ENCODE results near the gene GNG12. TPM values are rescaled to one million over a fixed set of nuclear protein-coding genes. Genes with fewer than 3 reads are reported as not detected.

Gene GNG12
- total and polyA plus RNA-seq, 8 donors: 21.7 to 189 (median 59.6) TPM

DNA sequence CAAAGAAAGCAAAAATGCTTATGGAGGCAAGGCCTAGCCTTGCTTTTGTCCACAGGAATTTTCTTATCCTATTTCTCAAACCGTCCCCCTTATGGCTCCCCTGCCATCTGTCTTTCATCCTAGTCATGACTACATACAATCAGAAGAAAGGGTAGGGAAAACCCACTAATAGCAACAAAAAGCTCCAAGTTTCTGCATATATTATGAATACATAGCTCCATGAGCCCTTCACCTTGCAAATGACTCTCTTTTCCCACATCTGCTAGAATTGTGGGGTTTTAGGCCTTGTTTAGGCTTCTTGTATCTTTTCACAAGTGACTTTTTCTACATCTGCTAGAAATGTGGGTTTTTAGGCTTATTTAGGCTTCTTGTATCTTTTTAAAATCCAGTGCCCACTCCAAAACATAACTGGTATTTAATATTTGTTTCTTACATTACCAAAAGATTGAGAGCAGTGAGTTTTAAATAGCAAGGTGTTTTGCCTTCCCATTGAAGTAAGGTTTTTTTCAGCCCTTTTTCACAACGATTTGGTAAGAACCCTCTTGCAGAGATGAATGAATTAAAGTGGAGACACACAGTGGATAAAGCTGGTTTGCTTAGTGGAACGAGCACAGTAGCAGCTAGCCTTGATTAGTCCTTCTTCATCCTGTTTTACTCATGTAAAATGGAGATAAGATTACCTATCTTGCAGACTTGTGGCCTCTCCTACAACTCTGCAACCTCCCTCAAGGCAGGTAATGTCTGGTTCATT lies 143.8 kb downstream of the GNG12 start:
- WGBS, 5 donors: 47 to 64% (median 58%) methylated on average over 3 of the region's 3 CpGs
- no peak for DNase-seq
- Histone ChIP-seq H3K27ac (peak overlapping the region in 3 of 5 donors; percentile 5 to 38 (median 28)), H3K36me3 (peaks cover 3 to 19% (median 16%) of the 10 kb centered on the region in 4 donors), H3K4me1 (peaks cover 8 to 37% (median 25%) of the 10 kb centered on the region in 4 donors), H3K4me3 (no peak overlapping the region), H3K27me3 (no peaks in the 10 kb centered on the region), H3K9me3 (no peaks in the 10 kb centered on the region)
- TF ChIP-seq POLR2AphosphoS5 (IDR thresholded peaks at IDR 0.05): peak in 1 of 3 donors; percentile 24
- no peak for TF ChIP-seq EP300 (IDR thresholded peaks at IDR 0.05)
- intact Hi-C loops (cut with DNase I; ENCODE audit: low total_unique reads): loop anchor here (10.0 kb wide), 1 partner anchor 125 kb away; no protein-coding TSS in a partner anchor

GRCh38 chr1:67688526-67689219 lies 144.6 kb downstream of the GNG12 start:
- peak overlapping the region in 1 of 4 donors; percentile 87 for H3K4me3 ChIP-seq
- intact Hi-C loops (cut with DNase I; ENCODE audit: low total_unique reads): loop anchor here (10.0 kb wide), 1 partner anchor 124 kb away; no protein-coding TSS in a partner anchor
- H3K4me1 ChIP-seq: peaks cover 12 to 45% (median 28%) of the 10 kb centered on the region in 4 donors
- no peaks in the 10 kb centered on the region for H3K9me3 ChIP-seq
- H3K36me3 ChIP-seq: peaks cover 3 to 19% (median 16%) of the 10 kb centered on the region in 4 donors
- no peaks in the 10 kb centered on the region for H3K27me3 ChIP-seq
- 48 to 65% (median 59%) methylated on average over 3 of the region's 3 CpGs for WGBS, 5 donors
- DNase-seq: no peak
- peak overlapping the region in 3 of 5 donors; percentile 18 to 38 (median 28) for H3K27ac ChIP-seq
- no peak for TF ChIP-seq POLR2A (IDR thresholded peaks at IDR 0.05)
- no peak for TF ChIP-seq POLR2AphosphoS5 (IDR thresholded peaks at IDR 0.05)
- TF ChIP-seq, protein P1, sequence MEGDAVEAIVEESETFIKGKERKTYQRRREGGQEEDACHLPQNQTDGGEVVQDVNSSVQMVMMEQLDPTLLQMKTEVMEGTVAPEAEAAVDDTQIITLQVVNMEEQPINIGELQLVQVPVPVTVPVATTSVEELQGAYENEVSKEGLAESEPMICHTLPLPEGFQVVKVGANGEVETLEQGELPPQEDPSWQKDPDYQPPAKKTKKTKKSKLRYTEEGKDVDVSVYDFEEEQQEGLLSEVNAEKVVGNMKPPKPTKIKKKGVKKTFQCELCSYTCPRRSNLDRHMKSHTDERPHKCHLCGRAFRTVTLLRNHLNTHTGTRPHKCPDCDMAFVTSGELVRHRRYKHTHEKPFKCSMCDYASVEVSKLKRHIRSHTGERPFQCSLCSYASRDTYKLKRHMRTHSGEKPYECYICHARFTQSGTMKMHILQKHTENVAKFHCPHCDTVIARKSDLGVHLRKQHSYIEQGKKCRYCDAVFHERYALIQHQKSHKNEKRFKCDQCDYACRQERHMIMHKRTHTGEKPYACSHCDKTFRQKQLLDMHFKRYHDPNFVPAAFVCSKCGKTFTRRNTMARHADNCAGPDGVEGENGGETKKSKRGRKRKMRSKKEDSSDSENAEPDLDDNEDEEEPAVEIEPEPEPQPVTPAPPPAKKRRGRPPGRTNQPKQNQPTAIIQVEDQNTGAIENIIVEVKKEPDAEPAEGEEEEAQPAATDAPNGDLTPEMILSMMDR (IDR thresholded peaks at IDR 0.05): no peak
- TF ChIP-seq EP300 (IDR thresholded peaks at IDR 0.05): no peak

- peaks cover 3 to 19% (median 16%) of the 10 kb centered on the region in 4 donors for H3K36me3 ChIP-seq
- no peak for TF ChIP-seq EP300 (IDR thresholded peaks at IDR 0.05)
- no peak for TF ChIP-seq POLR2AphosphoS5 (IDR thresholded peaks at IDR 0.05)
- no peak for TF ChIP-seq POLR2A (IDR thresholded peaks at IDR 0.05)
- TF ChIP-seq, protein P1 (IDR thresholded peaks at IDR 0.05): no peak
- H3K9me3 ChIP-seq: no peaks in the 10 kb centered on the region
- H3K4me3 ChIP-seq: peak overlapping the region in 2 of 4 donors; percentile 84 to 87
- peaks cover 12 to 54% (median 34%) of the 10 kb centered on the region in 4 donors for H3K4me1 ChIP-seq
- intact Hi-C loops (cut with DNase I; ENCODE audit: low total_unique reads): loop anchor here (10.0 kb wide), 1 partner anchor 123 kb away; no protein-coding TSS in a partner anchor
- H3K27ac ChIP-seq: peak overlapping the region in 3 of 5 donors; percentile 96 to 98 (median 96)
- DNase-seq: no peak
- 55 to 73% (median 62%) methylated on average over 4 of the region's 4 CpGs for WGBS, 5 donors
- H3K27me3 ChIP-seq: no peaks in the 10 kb centered on the region
Observed at GRCh38 chr1:67687649-67688048, 145.6 kb downstream of the GNG12 start.

DNA sequence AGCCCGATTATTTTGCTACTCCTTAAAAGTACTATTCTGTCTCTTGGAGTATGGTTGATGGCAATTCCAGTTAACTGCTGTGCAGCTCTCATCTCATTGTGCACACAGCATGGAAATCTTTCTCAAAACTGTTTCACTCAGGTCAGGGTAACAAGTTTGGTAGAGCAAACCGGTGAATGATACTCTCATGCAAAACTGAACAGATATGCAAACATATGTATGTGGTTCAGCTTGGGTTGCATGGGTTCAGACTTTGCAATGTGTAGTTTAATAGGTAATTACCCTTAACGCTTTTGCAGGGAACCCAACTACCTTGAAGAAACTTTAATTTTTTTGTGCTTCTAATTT lies 146.1 kb downstream of the GNG12 start:
- Histone ChIP-seq H3K27me3 (no peaks in the 10 kb centered on the region), H3K4me1 (peaks cover 12 to 54% (median 34%) of the 10 kb centered on the region in 4 donors), H3K36me3 (peaks cover 3 to 19% (median 16%) of the 10 kb centered on the region in 4 donors), H3K9me3 (no peaks in the 10 kb centered on the region), H3K4me3 (peak overlapping the region; percentile 71 to 89 (median 86)), H3K27ac (peak overlapping the region; percentile 40 to 98 (median 96))
- 34 to 46% (median 44%) methylated on average over 3 of the region's 3 CpGs for WGBS, 5 donors
- TF ChIP-seq POLR2AphosphoS5 (IDR thresholded peaks at IDR 0.05) (no peak), EP300 (IDR thresholded peaks at IDR 0.05) (no peak), POLR2A (IDR thresholded peaks at IDR 0.05) (no peak)
- TF ChIP-seq, protein P1 (IDR thresholded peaks at IDR 0.05): no peak
- DNase-seq: no peak
- intact Hi-C loops (cut with DNase I; ENCODE audit: low total_unique reads): loop anchor here (10.0 kb wide), 1 partner anchor 122 kb away; no protein-coding TSS in a partner anchor

Data from stomach (tissue), 9 donors.